HG03103 (cell line): ENCODE results near the gene TRPM5.

Source experiments
- ATAC-seq: cut with Tn5 transposase; IDR thresholded peaks from one replicate; pipeline ENCODE4 v1.9.1; 2021; ENCODE audit warnings: low read depth; ENCODE audit not compliant: unreplicated experiment

Gene TRPM5

DNA sequence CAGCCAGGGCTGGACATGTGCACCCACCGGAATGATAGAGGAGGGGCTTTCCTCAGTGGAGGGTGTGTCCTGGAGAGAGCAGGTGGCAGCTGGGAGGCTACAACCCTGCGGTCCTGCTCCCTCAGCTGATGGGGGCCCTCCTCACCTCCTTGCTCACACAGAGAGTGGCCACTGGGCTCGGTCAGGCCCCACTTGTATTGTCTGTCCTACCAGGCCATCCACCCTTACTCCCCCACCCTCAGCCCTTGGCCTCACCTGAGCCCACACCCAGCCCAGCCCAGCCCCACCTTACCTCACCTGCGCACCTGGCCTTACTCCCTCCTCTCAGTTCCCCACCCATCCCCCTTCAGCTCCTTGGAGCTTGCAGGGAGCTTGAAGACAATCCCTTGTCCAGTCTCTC lies 3.1 kb downstream of the TRPM5 start:
- no peak for ATAC-seq

DNA sequence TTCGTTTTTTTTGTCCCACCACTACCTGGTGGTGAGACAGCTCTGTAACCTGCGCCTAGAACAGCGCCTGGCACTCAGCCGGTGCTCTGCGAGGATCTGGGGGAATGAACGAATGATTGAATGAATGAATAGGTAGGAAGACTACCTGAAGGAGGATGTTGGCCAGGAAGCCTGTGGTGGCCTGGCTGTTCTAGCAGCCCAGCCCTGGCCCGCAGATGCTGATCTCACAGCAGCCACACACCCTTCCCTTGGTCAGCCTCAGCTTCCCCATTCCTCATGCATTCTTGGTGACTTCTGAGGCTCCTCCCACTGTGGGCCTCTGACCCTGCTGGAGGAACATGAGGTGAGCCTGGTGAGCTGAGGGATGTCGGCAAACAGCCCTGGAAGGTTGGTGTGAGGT lies 3.7 kb downstream of the TRPM5 start:
- ATAC-seq: no peak

DNA sequence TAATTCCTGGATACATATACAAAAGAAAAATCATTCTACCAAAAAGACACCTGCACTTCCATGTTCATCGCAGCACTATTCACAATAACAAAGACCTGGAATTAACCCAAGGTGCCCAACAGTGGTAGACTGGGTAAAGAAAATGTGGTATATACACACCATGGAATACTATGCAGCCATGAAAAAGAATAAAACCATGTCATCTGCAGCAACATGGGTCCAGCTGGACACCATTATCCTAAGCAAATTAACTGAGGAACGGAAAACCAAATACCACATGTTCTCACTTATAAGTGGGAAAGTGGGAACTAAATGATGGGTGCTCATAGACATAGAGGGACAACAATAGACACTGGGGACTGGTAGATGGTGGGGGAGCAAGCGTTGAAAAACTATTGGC lies 4.5 kb downstream of the TRPM5 start:
- ATAC-seq: no peak

DNA sequence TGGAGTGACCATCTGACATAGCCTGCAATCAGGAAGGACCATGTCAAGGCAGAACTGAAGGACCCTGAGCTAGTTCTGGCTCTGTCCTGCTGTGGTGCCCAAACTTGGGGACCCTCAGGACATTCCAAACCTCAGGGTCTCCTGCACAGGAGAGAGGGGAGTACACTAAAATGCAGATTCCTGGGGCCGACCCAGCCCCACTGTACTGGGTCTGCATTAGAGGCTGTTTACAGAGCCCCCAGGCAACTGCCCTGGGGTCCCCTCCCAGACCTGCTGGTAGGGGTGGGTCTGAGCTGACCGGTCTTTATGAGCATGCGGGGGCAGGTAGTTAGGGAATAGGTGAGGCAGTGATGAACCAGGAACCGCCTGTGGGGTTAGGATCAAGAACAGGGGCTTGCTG lies 6.8 kb downstream of the TRPM5 start:
- no peak for ATAC-seq

DNA sequence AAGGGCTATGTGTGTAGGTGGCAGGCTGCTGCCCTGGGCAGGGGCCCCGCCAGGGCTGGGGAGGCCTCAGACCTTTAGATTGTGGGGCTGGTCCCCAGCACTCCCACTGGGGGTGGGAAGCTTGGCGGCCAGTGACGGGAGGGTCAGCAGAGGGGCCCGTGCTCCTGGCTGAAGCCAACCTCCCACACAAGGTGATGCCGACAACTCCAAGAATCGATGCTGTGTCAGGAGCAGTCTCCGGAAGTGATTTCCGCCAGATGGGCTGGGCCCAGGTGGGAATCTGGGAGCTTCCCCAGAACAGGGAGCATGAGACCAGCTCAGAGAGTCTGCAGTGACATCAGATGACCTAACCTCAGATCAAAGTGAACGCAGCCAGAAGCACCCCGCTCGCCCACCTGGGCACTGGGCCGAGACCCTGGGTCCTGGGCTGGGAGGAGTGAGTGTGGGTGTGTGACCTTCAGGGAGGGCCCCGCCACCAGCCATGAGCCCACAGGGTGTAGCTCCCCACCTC lies 7.7 kb downstream of the TRPM5 start:
- no peak for ATAC-seq

DNA sequence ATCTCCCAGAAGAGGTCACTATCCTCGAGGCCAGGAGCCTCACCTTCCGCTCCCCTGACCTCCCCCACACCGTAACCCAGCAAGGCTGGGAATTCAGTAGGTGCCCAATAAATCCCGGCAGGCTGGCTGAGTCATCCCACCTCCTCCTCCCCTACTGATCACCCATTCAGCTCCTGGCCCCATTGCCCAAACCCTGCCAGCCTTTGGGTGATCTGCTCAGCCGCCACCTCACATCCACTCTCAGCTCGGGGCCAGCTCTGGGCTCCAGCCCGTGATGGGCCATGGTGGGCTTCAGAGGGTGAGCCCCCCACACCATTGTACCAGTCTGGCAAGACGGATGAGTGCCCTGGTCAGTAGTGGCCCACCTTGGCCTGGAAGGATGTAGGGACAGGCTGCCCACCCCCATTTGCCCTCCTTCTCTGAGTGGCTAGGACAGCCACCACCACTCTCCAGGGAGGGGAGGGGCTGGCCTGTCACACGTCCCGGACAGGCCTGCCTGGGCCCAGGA lies 8.2 kb downstream of the TRPM5 start:
- ATAC-seq: no peak

DNA sequence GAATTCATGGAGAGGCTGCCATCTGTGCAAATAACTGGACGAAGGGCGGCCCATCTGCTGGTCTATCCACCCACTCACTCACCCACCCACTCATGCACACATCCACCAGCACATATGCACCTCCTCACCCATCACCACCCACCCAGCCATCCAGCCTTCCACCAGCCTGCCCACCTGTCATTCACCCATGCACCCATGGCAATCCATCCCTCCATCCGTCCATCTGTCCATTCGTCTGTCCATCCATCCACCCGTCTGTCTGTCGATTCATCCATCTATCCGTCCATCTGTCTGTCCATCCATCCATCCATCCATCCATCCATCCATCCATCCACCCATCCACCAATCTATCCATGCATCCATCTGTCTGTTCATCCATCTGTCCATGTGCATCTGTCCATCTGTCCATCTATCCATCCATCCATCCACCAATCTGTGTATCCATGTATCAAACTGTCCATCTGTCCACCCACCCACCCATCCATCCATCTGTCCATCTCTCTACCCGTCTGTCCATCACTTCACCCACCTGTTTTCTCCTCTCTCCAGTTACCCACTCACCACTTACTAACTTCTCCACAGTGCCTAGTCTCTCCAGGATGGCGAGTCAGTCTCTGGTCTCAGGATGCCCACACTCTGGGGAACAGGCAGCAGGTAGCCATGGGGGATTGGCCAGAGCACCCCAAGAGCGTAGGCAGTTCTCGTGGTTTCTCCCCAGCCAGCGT lies 8.9 kb downstream of the TRPM5 start:
- no peak for ATAC-seq

DNA sequence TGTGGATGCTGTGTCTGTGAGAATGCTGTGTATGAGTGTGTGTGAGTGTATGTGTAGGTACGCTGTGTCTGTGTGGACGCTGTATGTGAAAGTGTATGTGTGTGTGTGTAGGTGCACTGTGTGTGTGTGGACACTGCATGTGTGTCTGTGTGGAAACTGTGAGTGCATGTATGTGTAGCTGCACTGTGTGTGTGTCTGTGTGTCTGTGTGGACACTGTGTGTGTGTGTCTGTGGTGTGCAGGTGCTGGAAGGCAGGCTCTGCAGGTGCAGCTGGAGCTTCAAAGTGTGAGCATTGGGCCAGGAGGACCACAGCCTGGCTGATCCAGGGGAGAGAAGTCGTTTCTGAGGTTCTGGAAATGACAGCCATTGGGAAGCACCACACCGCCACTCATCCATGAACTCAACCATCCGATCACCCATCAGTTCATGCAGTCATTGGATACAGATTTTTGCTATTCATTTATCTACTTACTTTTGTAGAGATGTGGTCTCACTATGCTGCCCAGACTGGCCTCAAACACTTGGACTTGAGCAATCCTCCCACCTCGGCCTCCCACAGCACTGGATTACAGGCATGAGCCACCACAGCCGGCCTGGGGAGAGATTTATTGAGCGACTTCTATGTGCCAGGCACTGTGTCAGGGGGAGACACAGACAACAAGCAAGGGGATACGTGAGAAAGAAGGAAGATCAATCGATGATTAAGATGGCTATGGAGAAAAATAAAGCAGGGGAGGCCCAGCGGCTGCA lies 9.6 kb downstream of the TRPM5 start:
- ATAC-seq: no peak

DNA sequence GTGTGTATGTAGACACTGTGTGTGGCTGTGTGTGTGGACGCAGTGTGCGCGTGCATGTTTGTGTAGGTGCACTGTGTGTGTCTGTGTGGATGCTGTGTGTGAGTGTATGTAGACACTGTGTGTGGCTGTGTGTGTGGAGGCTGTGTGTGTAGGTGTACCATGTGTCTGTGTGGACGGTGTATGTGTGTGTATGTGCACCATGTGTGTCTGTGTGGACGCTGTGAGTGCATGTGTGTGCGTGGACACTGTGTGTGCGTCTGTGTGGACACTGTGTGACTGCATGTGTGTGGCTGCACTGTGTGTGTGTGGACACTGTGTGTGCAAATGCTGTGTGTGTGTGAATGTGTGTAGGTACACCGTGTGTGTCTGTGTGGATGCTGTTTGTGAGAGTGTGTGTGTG lies 10.3 kb downstream of the TRPM5 start:
- ATAC-seq: no peak

DNA sequence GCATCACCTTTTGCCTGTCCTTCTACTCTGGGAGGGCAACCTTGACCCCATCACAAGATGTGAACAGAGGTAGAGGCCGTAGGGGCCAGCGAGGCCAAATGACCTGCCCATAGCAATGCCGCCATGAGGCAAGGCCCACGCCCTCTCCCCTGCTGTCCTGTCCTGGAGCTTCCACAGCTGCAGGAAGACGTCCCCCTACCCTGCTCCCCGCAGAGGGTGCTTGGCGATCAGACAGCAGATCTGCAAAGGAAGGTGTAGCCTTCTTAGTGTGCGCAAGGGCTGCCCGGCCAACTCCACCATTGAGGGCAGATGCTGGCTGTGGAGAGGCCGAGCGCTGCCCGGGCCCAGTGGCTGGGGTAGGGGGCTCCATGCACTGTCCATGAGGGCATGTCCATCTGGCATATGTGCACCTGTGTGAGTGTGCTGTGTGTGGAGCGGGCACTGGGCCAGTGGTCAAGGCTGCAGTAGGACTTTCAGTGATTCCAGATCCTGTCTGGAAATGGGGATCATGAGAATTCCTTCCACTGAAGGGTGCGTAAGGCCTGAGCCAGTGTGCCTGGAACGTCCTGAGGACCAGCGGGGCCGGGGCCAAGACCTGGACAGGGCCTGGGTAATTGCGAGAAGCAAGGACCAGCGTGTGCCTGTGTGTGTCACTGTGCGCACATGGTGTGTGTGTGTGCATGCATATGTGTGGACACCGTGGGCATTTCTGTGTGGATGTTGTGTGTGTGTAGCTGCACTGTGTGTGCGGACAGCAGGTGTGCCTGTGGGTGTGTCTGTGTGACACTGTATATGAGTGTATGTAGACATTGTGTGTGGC lies 11.0 kb downstream of the TRPM5 start:
- ATAC-seq: no peak

DNA sequence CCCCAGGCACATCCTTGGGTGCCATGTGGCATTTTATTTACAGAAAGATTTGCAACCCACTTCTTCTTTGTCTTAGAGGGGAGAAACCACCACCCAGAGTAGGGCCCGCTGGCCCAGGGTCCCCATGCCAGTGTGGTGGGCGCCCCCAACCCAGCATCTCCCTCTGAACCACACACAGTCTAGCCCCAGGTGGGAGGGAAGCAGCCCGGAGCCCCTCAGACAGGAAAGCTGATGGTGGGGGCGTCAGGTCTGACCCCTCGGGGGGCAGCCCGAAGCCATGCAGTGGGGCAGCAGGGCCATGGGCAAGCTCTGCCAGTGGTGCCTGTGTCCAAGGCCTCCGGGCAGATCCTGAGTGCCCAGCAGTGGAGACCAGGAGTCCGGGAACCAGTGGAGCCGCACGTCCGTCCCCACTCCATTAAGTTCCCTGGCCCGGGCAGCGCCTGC lies 11.7 kb downstream of the TRPM5 start:
- ATAC-seq: no peak

DNA sequence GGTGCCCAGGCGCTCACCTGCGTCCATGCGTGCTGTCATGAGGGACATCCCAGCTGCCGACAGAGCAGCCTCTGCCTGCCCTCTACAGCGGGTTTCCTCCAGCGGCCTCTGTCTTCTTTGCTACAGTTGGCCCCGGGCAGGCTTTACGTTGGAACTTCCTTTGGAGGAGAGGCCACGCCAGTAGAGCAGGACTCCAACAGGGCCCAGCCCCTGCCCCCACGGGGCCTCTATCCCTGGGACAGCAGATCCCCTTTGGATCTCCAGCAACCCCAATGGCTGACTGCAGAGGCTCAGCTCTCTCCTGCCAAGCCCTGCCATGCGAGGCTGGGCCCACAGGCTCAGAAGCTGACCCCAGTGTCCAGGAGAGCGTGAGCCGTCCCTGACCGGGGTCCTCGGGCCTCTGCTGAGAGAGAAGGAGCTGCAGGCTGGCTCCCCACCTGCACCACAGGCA lies 12.1 kb downstream of the TRPM5 start:
- ATAC-seq: no peak

DNA sequence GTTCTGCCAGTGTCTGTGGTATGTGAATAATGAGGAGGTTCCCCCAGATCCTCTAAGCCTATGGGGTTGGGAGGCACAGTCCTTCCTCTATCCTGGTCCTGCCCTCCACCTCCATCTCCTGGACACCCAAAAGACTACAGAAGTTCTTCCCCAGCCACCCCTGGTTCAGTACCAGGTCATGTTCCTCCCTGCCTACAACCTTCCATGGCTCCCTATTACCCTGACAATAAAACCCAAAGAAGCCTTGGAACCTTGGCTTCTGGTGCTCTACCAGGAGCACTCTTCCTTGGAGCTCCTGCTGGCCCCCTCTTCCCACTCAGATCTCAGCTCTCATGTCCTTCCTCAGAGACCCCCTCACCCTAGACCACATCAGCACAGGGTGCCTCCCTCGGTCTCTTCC lies 12.9 kb downstream of the TRPM5 start:
- ATAC-seq: no peak

DNA sequence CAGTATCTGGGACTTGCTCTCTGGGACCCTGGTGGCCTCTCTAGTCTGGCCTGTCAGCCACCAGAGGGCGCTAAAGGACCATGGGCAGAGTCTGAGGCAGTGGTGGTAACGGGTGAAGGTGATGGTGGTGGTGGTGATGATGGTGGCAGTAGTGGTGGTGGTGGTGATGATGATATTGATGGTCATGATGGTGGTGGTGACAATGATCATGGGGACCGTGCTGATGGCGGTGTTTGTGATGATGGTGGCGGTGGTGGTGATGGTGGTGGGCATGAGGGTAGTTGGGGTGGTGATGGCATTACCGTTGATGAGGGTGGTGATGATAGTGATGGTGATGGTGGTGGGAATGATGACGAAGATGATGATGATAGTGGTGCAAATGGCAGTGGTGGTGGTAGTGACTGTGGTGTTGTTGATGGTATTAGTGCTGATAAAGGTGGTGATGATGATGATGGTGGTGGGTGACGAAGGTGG lies 16.0 kb downstream of the TRPM5 start:
- ATAC-seq: no peak

DNA sequence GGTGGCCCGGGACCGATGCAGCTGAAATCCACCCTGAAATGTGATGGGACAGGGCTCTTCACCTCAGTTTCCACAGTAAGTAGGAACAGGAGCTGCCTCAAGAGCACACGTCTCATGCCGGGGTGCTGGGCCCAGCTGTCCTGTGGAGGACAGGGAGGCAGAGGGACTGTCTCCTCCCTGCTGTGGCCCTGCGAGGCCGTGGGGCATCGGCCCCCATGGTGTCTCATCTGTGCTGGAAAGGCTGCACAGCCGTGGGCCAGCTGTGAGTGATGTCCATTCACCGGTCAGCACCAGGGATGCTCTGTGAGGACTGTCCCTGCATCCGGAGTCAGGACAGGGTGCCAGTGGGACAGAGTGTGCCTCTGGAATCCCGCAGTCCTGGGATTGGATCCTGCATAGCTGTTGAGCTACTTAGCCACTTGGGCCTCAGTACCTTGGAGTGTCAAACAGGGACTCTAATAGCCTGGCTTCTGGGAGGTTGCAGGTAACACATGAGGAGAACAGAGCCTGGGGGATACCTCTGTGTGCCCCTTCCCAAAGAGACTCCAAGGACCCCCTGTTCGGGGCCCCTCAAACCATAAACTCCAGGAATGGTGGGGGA lies 16.5 kb downstream of the TRPM5 start:
- no peak for ATAC-seq

DNA sequence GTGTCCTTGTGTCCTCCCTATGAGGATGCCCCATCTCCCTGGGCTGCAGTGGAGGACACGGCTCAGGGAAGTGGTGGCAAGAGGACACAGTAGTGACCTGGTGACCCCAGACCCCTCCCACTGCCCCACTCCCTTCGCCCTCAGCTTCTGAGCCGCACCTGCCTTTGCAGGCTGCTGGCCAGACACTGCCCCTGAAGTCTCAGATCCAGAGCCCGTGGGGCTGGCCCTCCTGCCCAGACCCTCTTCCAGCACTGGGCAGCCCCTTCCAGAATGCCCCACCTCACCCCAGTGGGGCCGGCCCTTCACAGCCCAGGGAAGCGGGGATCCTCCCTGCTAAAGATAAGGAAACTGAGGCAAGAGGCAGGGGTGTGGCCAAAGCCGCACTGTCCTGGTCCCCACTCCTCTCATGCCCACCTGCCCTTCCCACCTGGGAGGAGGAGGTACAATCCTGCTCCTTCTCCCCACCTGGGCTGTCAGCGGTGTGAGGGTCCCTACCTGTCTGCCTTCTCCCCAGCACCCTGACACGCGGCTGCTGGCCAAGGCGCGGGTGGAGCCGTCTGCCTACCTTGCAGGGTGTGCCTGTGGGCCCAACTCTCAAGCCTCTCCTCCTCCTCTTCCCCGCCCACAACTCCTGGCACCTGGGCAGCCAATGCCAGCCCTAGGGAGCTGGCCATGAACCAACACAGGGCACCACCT lies 17.3 kb downstream of the TRPM5 start:
- ATAC-seq: no peak

DNA sequence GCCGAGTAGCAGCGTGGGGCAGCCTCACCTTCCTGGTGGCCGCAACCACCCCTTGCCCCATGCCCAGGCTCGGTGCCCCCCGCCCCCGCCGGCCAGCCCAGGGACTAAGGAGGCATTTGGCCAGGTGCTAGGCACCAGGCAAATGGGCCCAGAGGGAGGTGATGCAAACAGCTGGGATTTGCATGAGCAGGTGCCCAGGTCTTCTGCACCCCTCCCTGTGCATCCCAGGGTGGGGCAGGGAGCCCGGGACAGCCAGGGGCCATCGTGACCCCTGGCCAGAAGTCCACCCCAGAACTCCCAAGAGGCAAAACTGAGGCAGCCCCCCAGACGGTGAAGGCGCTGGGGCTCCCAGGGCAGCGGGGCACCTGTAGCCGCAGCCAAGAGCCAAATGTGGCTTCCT lies 18.1 kb downstream of the TRPM5 start:
- no peak for ATAC-seq

DNA sequence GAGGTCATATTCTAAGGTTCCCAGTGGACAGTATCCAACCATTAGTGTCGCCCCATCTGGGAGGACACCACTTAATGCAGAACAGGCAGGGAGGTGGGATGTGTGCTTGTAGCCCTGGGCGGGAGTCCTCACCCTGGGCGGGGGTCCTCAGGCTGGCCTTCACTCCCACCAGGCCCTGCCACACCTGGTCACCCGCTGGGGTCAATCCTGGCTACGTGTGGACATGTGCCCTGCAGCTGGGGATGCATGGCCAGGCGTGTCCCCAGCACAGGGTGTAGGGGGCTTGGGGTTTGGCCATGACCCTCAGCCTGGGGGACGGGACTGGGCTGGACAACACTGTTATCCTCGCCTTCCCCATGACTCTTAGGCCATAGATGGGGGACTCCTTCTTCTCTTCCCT lies 18.8 kb downstream of the TRPM5 start:
- no peak for ATAC-seq

DNA sequence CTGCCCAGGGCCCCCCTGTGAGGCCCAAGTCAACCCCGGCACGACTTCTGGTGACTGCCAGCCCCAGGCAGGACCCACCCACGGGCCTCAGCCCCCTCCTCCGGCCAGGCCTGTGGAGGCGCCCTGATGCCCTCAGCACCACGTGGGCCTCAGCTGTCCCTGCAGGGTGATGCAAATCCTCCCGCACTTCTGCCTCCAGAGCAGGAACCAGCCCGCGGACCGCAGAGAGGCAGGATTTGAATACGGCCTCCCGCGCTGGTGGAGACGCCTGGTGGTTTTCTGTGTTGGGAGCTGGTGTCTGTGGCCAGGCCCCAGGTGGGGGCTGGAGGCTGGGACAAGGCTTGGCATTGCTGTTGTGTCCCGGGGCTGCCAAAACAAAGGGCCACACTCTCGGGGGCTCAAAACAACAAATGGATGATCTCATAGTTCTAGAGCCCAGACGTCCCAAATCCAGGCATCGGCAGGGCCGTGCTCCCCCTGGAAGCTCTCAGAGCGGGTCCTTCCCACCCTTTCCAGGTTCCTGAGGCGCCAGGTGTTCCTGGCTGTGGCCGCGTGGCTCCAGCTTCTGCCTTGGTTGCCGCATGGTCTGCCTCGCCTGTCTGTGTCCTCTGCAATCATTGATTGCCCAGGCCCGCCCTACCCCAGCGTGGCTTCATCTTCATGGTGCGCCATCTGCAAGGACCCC lies 19.4 kb downstream of the TRPM5 start:
- no peak for ATAC-seq
